HEK293 (cell line): ENCODE data around the gene ADAMTSL4.
A peak's percentile ranks its signal among the peaks of the same experiment; 100 is the strongest.

Experiments used
- CTCF ChIA-PET: fragments of 350-600 bp; formaldehyde crosslinking; extraction: SDS; loops from one replicate; lab custom pipeline; 2021; ENCODE audit warnings: antibody characterized with exemption; lab: Yijun Ruan, JAX
- POLR2A ChIA-PET: fragments of 300-600 bp; formaldehyde crosslinking; extraction: SDS; loops from one replicate; lab custom pipeline; 2020; ENCODE audit warnings: antibody characterized with exemption, inconsistent platforms; lab: Yijun Ruan, JAX
- H3K27ac ChIP-seq: fragments of 200-500 bp; sonication (Bioruptor generic); 2 replicates; pipeline ENCODE4 v1.5.1; 2014; ENCODE audit warnings: low read depth, low read length, control low read depth, inconsistent platforms; ENCODE audit errors: extremely low read depth
- H3K36me3 ChIP-seq, 2 experiments: fragments of 200-500 bp in 1 of 2; sonication (Bioruptor generic) in 1 of 2; 1 replicate in 1 of 2; 2 replicates in 1 of 2; pipeline ENCODE4 v1.5.1; 2014 to 2017; ENCODE audit warnings: inconsistent platforms in 2 of 2, low read length in 2 of 2; ENCODE audit not compliant: control insufficient read depth in 2 of 2, insufficient read depth in 1 of 2
- H3K4me1 ChIP-seq: fragments of 200-500 bp; sonication (Bioruptor generic); 2 replicates; pipeline ENCODE4 v1.5.1; 2014; ENCODE audit warnings: mild to moderate bottlenecking, low read length, inconsistent platforms; ENCODE audit not compliant: control insufficient read depth, insufficient read depth
- H3K4me3 ChIP-seq: 2 replicates; pipeline ENCODE4 v1.5.1; 2011; ENCODE audit warnings: low read depth, mild to moderate bottlenecking, control low read depth, low read length, moderate library complexity
- H3K9me3 ChIP-seq: fragments of 200-500 bp; sonication (Bioruptor generic); 2 replicates; pipeline ENCODE4 v1.5.1; 2014; ENCODE audit warnings: low read depth, low read length, inconsistent platforms; ENCODE audit not compliant: control insufficient read depth, insufficient read depth
- FEZF1 ChIP-seq: fragments of 450-650 bp; formaldehyde crosslinking; IDR thresholded peaks from 2 replicates; pipeline ENCODE4 v1.5.1; 2016; ENCODE audit warnings: missing biosample characterization, missing genetic modification characterization
- GFI1B ChIP-seq: fragments of 450-650 bp; formaldehyde crosslinking; IDR thresholded peaks from 2 replicates; pipeline ENCODE4 v1.5.1; 2016; ENCODE audit warnings: missing biosample characterization, missing genetic modification characterization
- HOXC10 ChIP-seq: sonication (generic); formaldehyde crosslinking; IDR thresholded peaks from 2 replicates; pipeline ENCODE4 v1.8.1; 2023; ENCODE audit warnings: mild to moderate bottlenecking, missing genetic modification reagents
- IKZF3 ChIP-seq: fragments of 450-650 bp; IDR thresholded peaks from 2 replicates; pipeline ENCODE4 v1.5.0; 2018; ENCODE audit warnings: missing biosample characterization, mild to moderate bottlenecking, missing genetic modification characterization, moderate library complexity
- KLF9 ChIP-seq: fragments of 450-650 bp; formaldehyde crosslinking; IDR thresholded peaks from 2 replicates; pipeline ENCODE4 v1.5.1; 2016; ENCODE audit warnings: missing biosample characterization, missing genetic modification characterization, low read depth
- PATZ1 ChIP-seq: fragments of 450-650 bp; formaldehyde crosslinking; IDR thresholded peaks from 2 replicates; pipeline ENCODE4 v1.5.1; 2016; ENCODE audit warnings: missing biosample characterization, missing genetic modification characterization
- SALL2 ChIP-seq: fragments of 450-650 bp; formaldehyde crosslinking; IDR thresholded peaks from 2 replicates; pipeline ENCODE4 v1.5.0; 2017; ENCODE audit warnings: missing biosample characterization, mild to moderate bottlenecking, missing genetic modification characterization, borderline replicate concordance
- SCRT2 ChIP-seq: fragments of 450-650 bp; formaldehyde crosslinking; IDR thresholded peaks from 2 replicates; pipeline ENCODE4 v1.5.1; 2016; ENCODE audit warnings: missing biosample characterization, missing genetic modification characterization
- ZBTB7A ChIP-seq: fragments of 450-650 bp; formaldehyde crosslinking; IDR thresholded peaks from 2 replicates; pipeline ENCODE4 v1.5.1; 2016; ENCODE audit warnings: low read depth, missing biosample characterization, missing genetic modification characterization
- ZBTB8A ChIP-seq: fragments of 450-650 bp; formaldehyde crosslinking; IDR thresholded peaks from 2 replicates; pipeline ENCODE4 v1.5.1; 2016; ENCODE audit warnings: missing biosample characterization, missing genetic modification characterization
- ZFP41 ChIP-seq: fragments of 450-650 bp; formaldehyde crosslinking; IDR thresholded peaks from 2 replicates; pipeline ENCODE4 v1.5.1; 2016; ENCODE audit warnings: missing biosample characterization, missing genetic modification characterization, borderline replicate concordance
- ZNF114 ChIP-seq: fragments of 450-650 bp; formaldehyde crosslinking; IDR thresholded peaks from 2 replicates; pipeline ENCODE4 v1.5.0; 2017; ENCODE audit warnings: missing biosample characterization, missing genetic modification characterization
- ZNF121 ChIP-seq: fragments of 450-650 bp; formaldehyde crosslinking; IDR thresholded peaks from 2 replicates; pipeline ENCODE4 v1.5.1; 2016; ENCODE audit warnings: missing biosample characterization, missing genetic modification characterization
- ZNF138 ChIP-seq: fragments of 450-650 bp; formaldehyde crosslinking; IDR thresholded peaks from 2 replicates; pipeline ENCODE4 v1.5.1; 2016; ENCODE audit warnings: missing biosample characterization, missing genetic modification characterization, borderline replicate concordance
- ZNF266 ChIP-seq: fragments of 450-650 bp; formaldehyde crosslinking; IDR thresholded peaks from 2 replicates; pipeline ENCODE4 v1.5.1; 2016; ENCODE audit warnings: missing biosample characterization, missing genetic modification characterization, low read depth
- ZNF398 ChIP-seq: fragments of 450-650 bp; formaldehyde crosslinking; IDR thresholded peaks from 2 replicates; pipeline ENCODE4 v1.5.1; 2017; ENCODE audit warnings: missing biosample characterization, missing genetic modification characterization
- ZNF404 ChIP-seq: fragments of 450-650 bp; formaldehyde crosslinking; IDR thresholded peaks from 2 replicates; pipeline ENCODE4 v1.5.1; 2017; ENCODE audit warnings: missing biosample characterization, missing genetic modification characterization
- ZNF473 ChIP-seq: fragments of 450-650 bp; formaldehyde crosslinking; IDR thresholded peaks from 2 replicates; pipeline ENCODE4 v1.5.1; 2017; ENCODE audit warnings: missing biosample characterization, missing genetic modification characterization
- ZNF514 ChIP-seq: fragments of 450-650 bp; formaldehyde crosslinking; IDR thresholded peaks from 2 replicates; pipeline ENCODE4 v1.5.1; 2016; ENCODE audit warnings: missing biosample characterization, missing genetic modification characterization
- ZNF530 ChIP-seq: fragments of 450-650 bp; formaldehyde crosslinking; IDR thresholded peaks from 2 replicates; pipeline ENCODE4 v1.5.1; 2016; ENCODE audit warnings: low read depth, missing biosample characterization, missing genetic modification characterization
- ZNF624 ChIP-seq: fragments of 450-650 bp; formaldehyde crosslinking; IDR thresholded peaks from 2 replicates; pipeline ENCODE4 v1.5.1; 2017; ENCODE audit warnings: missing biosample characterization, missing genetic modification characterization
- ZNF658 ChIP-seq: fragments of 450-650 bp; formaldehyde crosslinking; IDR thresholded peaks from 2 replicates; pipeline ENCODE4; 2016; ENCODE audit warnings: missing biosample characterization, missing genetic modification characterization
- ZNF692 ChIP-seq: fragments of 450-650 bp; formaldehyde crosslinking; IDR thresholded peaks from 2 replicates; pipeline ENCODE4 v1.5.1; 2016; ENCODE audit warnings: missing biosample characterization, missing genetic modification characterization
- ZNF76 ChIP-seq: fragments of 450-650 bp; formaldehyde crosslinking; IDR thresholded peaks from 2 replicates; pipeline ENCODE4; 2016; ENCODE audit warnings: low read depth, missing biosample characterization, missing genetic modification characterization, borderline replicate concordance
- ZNF776 ChIP-seq: fragments of 450-650 bp; formaldehyde crosslinking; IDR thresholded peaks from 2 replicates; pipeline ENCODE4 v1.5.0; 2017; ENCODE audit warnings: missing biosample characterization, missing genetic modification characterization, borderline replicate concordance
- ZNF837 ChIP-seq: fragments of 450-650 bp; formaldehyde crosslinking; IDR thresholded peaks from 2 replicates; pipeline ENCODE4 v1.5.1; 2016; ENCODE audit warnings: missing biosample characterization, missing genetic modification characterization
- ZNF843 ChIP-seq: fragments of 450-650 bp; formaldehyde crosslinking; IDR thresholded peaks from 2 replicates; pipeline ENCODE4 v1.5.1; 2016; ENCODE audit warnings: missing biosample characterization, missing genetic modification characterization
- TF ChIP-seq, protein P1 (sequence below): fragments of 450-650 bp; formaldehyde crosslinking; IDR thresholded peaks from 2 replicates; pipeline ENCODE4 v1.5.1; 2016; ENCODE audit warnings: missing biosample characterization, missing genetic modification characterization

The ADAMTSL4 gene

DNA sequence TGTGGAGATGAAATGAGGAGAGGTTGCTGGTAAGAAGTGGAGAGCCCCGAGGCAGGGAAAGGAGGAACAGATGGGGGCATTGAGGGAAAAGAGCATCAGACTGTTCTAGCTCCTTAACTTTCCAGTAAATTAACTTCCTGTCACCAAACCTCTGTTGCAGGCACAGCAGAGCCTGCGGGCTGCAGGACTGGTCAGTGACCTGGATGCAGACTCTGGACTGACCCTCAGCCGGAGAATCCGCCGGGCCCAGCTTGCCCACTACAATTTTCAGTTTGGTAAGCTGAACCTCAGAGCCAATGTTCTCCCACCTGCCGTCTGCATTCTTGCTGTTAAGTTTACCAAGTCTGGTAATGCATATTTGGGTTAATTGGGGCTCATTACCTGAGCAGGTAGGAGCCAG lies 43.8 kb upstream of the ADAMTSL4 start:
- ChIA-PET POLR2A (no interaction called here), CTCF (interaction anchor here (0.7 kb wide), 1 partner anchor 10 kb away, joined by 4 read pairs; the partner anchor contains the start of gene FALEC)
- Histone ChIP-seq H3K4me1 (no peaks in the 10 kb centered on the region), H3K4me3 (no peak overlapping the region)
- TF ChIP-seq ZNF121 (tag by site-specific recombination) (no peak), ZNF76 (tag by site-specific recombination) (no peak), HOXC10 (CRISPR knock-in tag) (no peak), ZNF658 (no peak), ZNF404 (no peak), SALL2 (tag by site-specific recombination) (no peak), ZFP41 (tag by site-specific recombination) (no peak), ZNF473 (tag by site-specific recombination) (no peak), PATZ1 (tag by site-specific recombination) (no peak), ZNF514 (tag by site-specific recombination) (no peak), GFI1B (tag by site-specific recombination) (no peak), ZNF776 (no peak), ZNF624 (no peak), SCRT2 (no peak), ZNF843 (tag by site-specific recombination) (no peak), ZNF266 (tag by site-specific recombination) (no peak), ZNF837 (no peak), FEZF1 (tag by site-specific recombination) (no peak), ZBTB8A (tag by site-specific recombination) (no peak)
- TF ChIP-seq, protein P1, sequence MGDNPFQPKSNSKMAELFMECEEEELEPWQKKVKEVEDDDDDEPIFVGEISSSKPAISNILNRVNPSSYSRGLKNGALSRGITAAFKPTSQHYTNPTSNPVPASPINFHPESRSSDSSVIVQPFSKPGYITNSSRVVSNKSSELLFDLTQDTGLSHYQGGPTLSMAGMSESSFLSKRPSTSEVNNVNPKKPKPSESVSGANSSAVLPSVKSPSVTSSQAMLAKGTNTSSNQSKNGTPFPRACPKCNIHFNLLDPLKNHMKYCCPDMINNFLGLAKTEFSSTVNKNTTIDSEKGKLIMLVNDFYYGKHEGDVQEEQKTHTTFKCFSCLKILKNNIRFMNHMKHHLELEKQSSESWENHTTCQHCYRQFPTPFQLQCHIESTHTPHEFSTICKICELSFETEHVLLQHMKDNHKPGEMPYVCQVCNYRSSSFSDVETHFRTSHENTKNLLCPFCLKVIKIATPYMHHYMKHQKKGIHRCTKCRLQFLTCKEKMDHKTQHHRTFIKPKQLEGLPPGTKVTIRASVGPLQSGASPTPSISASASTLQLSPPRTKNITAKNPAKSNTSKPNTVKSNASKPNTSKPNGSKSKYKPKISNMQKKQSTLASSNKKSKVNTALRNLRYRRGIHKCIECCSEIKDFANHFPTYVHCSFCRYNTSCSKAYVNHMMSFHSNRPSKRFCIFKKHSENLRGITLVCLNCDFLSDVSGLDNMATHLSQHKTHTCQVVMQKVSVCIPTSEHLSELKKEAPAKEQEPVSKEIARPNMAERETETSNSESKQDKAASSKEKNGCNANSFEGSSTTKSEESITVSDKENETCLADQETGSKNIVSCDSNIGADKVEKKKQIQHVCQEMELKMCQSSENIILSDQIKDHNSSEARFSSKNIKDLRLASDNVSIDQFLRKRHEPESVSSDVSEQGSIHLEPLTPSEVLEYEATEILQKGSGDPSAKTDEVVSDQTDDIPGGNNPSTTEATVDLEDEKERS, result no peak
- TF ChIP-seq, all 188 proteins: peak for 0
- Histone ChIP-seq H3K36me3 (peaks cover 21 to 63% of the 10 kb centered on the region in 2 experiments; a peak in 2 of 3 replicates), H3K27ac (no peak overlapping the region), H3K9me3 (no peaks in the 10 kb centered on the region)

- CTCF ChIA-PET, result interaction anchor here (1.8 kb wide), 1 partner anchor 25 kb away, joined by 8 read pairs; no protein-coding TSS in a partner anchor
- TF ChIP-seq ZNF398 (tag by site-specific recombination), result no peak
- no peak for TF ChIP-seq ZNF530 (tag by site-specific recombination)
- TF ChIP-seq KLF9 (tag by site-specific recombination), result 0 out of 2 replicates have a peak, but pooled peaks have one; percentile 11
- TF ChIP-seq ZNF138, result no peak
- TF ChIP-seq ZNF692 (tag by site-specific recombination), result no peak
- TF ChIP-seq ZBTB7A, result no peak
- TF ChIP-seq IKZF3, result no peak
- no peak for TF ChIP-seq ZNF114 (tag by site-specific recombination)
Measured at GRCh38 chr1:150507912-150508864, 41.0 kb upstream of the ADAMTSL4 start, which contains the start of gene ECM1. ECM1 (plus strand) TSS chr1:150508109; CDS start chr1:150508210, 101 bp downstream.

More at GRCh38 chr1:150507912-150508864, 41.0 kb upstream of the ADAMTSL4 start, which contains the start of gene ECM1:
- H3K4me1 ChIP-seq, result no peaks in the 10 kb centered on the region
- POLR2A ChIA-PET, result no interaction called here
- no peaks in the 10 kb centered on the region for H3K9me3 ChIP-seq
- no peak within 1 kb of the TSS for H3K27ac ChIP-seq
- H3K4me3 ChIP-seq, result no peak within 1 kb of the TSS
- H3K36me3 ChIP-seq, result peaks cover 10 to 61% of the 10 kb centered on the region in 2 experiments; a peak in 2 of 3 replicates
